ENCODE results near the gene BRDT.

Gene BRDT

DNA sequence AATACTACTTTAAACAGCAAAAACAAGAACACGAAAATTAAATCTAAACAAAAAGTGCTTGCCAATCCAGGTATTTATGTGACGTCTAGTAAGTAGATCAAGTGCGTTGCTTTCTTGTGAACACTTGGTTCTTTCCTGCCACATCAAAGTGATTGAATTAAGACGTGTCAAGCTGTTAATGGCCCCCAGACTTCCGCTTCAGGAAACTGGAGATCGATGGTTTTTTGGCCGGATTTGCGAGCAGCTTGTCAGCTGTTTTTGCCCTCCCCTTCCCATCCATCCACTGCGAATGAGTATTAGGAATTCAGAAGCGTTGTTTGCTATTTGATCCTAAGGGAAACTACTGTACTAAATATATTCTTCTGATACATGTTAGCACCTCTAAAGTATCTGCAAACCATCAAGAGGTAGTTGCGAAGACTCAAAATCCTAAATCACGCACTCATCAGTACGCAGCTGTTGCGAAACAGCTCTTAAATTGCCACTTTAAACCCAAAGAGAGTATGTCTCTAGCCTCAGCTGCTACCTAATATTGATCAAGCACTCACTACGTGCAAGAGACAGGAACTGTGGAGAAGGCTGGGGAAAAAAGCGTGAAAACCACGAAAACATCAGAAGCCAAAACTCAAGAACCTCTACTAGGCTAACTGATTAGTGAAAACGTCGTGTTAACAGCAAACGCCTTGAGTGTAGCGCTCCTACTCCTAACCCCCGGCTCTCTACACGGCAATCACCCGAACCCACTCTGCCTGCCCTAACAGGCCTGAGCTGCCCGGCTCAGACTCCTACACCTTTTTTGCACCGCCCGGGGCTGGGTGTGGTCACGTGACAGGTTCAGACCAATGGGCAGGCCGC is 473 bp upstream of the BRDT start:
- DNase-seq, result no peak
- H3K4me1 ChIP-seq (ENCODE audit: control insufficient read depth, insufficient read depth, low read depth, low read length), result no peaks in the 10 kb centered on the region
- H2BK15ac ChIP-seq (ENCODE audit: low read depth, poor library complexity, severe bottlenecking), result no peak overlapping the region
- no peak overlapping the region for H2AFZ ChIP-seq (ENCODE audit: low read depth, low read length)
- no peak overlapping the region for H4K91ac ChIP-seq (ENCODE audit: low read length)
- no peak overlapping the region for H3K23ac ChIP-seq (ENCODE audit: low read length in 2 of 2)
- H3K4ac ChIP-seq (ENCODE audit: low read depth in 1 of 2, low read length in 2 of 2), result no peak overlapping the region
- no peaks in the 10 kb centered on the region for H3K27me3 ChIP-seq (ENCODE audit: control insufficient read depth in 1 of 2, insufficient read depth in 1 of 2, low read length in 2 of 2)
- H4K8ac ChIP-seq (ENCODE audit: low read length), result no peak overlapping the region
- H3K27ac ChIP-seq (ENCODE audit: low read length, poor library complexity, severe bottlenecking), result no peak overlapping the region
- no peak overlapping the region for H3K4me3 ChIP-seq (ENCODE audit: insufficient read depth in 1 of 2, low read depth in 1 of 2, low read length in 2 of 2)
- H3K36me3 ChIP-seq (ENCODE audit: control insufficient read depth in 1 of 2, insufficient read depth in 2 of 2, low read depth in 1 of 2, low read length in 2 of 2), result no peaks in the 10 kb centered on the region
- H3K18ac ChIP-seq (ENCODE audit: low read depth in 1 of 2, low read length in 2 of 2), result no peak overlapping the region
- WGBS, result 88% methylated on average over 27 of the region's 29 CpGs
- H2BK12ac ChIP-seq (ENCODE audit: low read length in 2 of 2), result no peak overlapping the region
- no peak overlapping the region for H2BK5ac ChIP-seq (ENCODE audit: low read depth, low read length, poor library complexity, severe bottlenecking)
- no peak overlapping the region for H2BK120ac ChIP-seq (ENCODE audit: low read depth, low read length)
- no peak overlapping the region for H2AK5ac ChIP-seq (ENCODE audit: low read length, severe bottlenecking)
- no peaks in the 10 kb centered on the region for H3K79me1 ChIP-seq (replicated peaks; ENCODE audit: low read length, poor library complexity, severe bottlenecking)
- H3K14ac ChIP-seq (ENCODE audit: low read length in 2 of 2), result no peak overlapping the region
- no peak overlapping the region for H3K4me2 ChIP-seq (ENCODE audit: low read length, poor library complexity, severe bottlenecking)
- H3K9ac ChIP-seq (ENCODE audit: low read length), result no peak overlapping the region
- H3K9me3 ChIP-seq (ENCODE audit: control insufficient read depth, low read length), result no peaks in the 10 kb centered on the region

DNA sequence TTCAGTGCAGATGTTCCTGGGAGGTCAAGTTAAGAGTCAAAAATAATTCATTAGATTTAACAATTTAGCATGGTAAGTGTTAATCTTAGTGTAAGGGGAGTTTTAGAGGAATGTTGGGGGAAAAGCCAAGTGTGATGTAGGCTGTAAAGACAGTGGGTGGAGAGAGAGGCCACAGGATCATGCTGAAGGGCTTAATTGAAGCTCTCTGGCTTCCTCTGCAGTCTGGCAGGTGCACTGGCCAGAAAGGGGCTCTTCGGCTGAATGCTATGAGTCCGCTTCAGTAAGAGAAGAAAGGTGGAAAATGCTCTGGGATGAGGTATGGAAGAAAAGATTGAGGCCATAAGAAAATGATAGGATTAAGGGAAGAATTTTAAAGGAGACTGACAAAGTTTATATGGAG is 3.0 kb downstream of the BRDT start:
- DNase-seq, result no peak
- no peak overlapping the region for H3K9ac ChIP-seq (ENCODE audit: low read length)
- WGBS, result 78% methylated on average over 2 of the region's 2 CpGs

DNA sequence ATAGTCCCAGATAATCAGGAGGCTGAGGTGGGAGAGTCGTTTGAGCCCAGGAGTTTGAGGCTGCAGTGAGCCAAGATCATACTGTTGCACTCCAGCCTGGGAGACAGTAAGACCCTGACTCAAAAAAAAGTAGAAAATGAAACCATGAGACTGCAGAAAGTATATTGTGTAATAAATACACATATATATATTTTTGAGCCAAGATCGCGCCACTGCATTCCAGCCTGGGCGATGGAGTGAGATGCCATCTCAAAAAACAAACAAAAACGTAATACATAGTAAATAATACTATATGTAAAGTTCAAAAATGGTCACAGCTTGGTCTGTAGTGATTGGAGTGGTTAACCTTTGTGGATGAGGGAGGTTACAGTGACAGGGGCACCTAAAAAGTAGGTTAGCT is 9.7 kb downstream of the BRDT start:
- Histone ChIP-seq H4K8ac (ENCODE audit: low read length) (no peak overlapping the region), H3K23ac (ENCODE audit: low read length in 2 of 2) (no peak overlapping the region), H3K36me3 (ENCODE audit: control insufficient read depth in 1 of 2, insufficient read depth in 2 of 2, low read depth in 1 of 2, low read length in 2 of 2) (no peaks in the 10 kb centered on the region), H3K4me2 (ENCODE audit: low read length, poor library complexity, severe bottlenecking) (no peak overlapping the region), H2BK15ac (ENCODE audit: low read depth, poor library complexity, severe bottlenecking) (no peak overlapping the region), H3K14ac (ENCODE audit: low read length in 2 of 2) (no peak overlapping the region), H3K4me1 (ENCODE audit: control insufficient read depth, insufficient read depth, low read depth, low read length) (no peaks in the 10 kb centered on the region), H3K79me1 (replicated peaks; ENCODE audit: low read length, poor library complexity, severe bottlenecking) (no peaks in the 10 kb centered on the region), H4K91ac (ENCODE audit: low read length) (no peak overlapping the region), H2AFZ (ENCODE audit: low read depth, low read length) (no peak overlapping the region), H2BK5ac (ENCODE audit: low read depth, low read length, poor library complexity, severe bottlenecking) (no peak overlapping the region), H3K27me3 (ENCODE audit: control insufficient read depth in 1 of 2, insufficient read depth in 1 of 2, low read length in 2 of 2) (no peaks in the 10 kb centered on the region), H3K9me3 (ENCODE audit: control insufficient read depth, low read length) (no peaks in the 10 kb centered on the region), H3K4ac (ENCODE audit: low read depth in 1 of 2, low read length in 2 of 2) (no peak overlapping the region), H3K27ac (ENCODE audit: low read length, poor library complexity, severe bottlenecking) (no peak overlapping the region), H3K4me3 (ENCODE audit: insufficient read depth in 1 of 2, low read depth in 1 of 2, low read length in 2 of 2) (no peak overlapping the region), H2BK12ac (ENCODE audit: low read length in 2 of 2) (no peak overlapping the region), H3K9ac (ENCODE audit: low read length) (no peak overlapping the region), H2BK120ac (ENCODE audit: low read depth, low read length) (no peak overlapping the region), H2AK5ac (ENCODE audit: low read length, severe bottlenecking) (no peak overlapping the region), H3K18ac (ENCODE audit: low read depth in 1 of 2, low read length in 2 of 2) (no peak overlapping the region)
- WGBS, result 61% methylated on average over 2 of the region's 5 CpGs
- no peak for DNase-seq

More for the DNA sequence above, 3.0 kb downstream of the BRDT start:
- H2BK5ac ChIP-seq (ENCODE audit: low read depth, low read length, poor library complexity, severe bottlenecking), result no peak overlapping the region
- H2BK12ac ChIP-seq (ENCODE audit: low read length in 2 of 2), result no peak overlapping the region
- H3K4me3 ChIP-seq (ENCODE audit: insufficient read depth in 1 of 2, low read depth in 1 of 2, low read length in 2 of 2), result no peak overlapping the region
- H3K79me1 ChIP-seq (replicated peaks; ENCODE audit: low read length, poor library complexity, severe bottlenecking), result no peaks in the 10 kb centered on the region
- no peak overlapping the region for H3K27ac ChIP-seq (ENCODE audit: low read length, poor library complexity, severe bottlenecking)
- H3K4ac ChIP-seq (ENCODE audit: low read depth in 1 of 2, low read length in 2 of 2), result no peak overlapping the region
- H3K9me3 ChIP-seq (ENCODE audit: control insufficient read depth, low read length), result no peaks in the 10 kb centered on the region
- no peak overlapping the region for H3K4me2 ChIP-seq (ENCODE audit: low read length, poor library complexity, severe bottlenecking)
- no peak overlapping the region for H2BK15ac ChIP-seq (ENCODE audit: low read depth, poor library complexity, severe bottlenecking)
- H4K91ac ChIP-seq (ENCODE audit: low read length), result no peak overlapping the region
- no peak overlapping the region for H2BK120ac ChIP-seq (ENCODE audit: low read depth, low read length)
- H4K8ac ChIP-seq (ENCODE audit: low read length), result no peak overlapping the region
- no peaks in the 10 kb centered on the region for H3K4me1 ChIP-seq (ENCODE audit: control insufficient read depth, insufficient read depth, low read depth, low read length)
- H3K36me3 ChIP-seq (ENCODE audit: control insufficient read depth in 1 of 2, insufficient read depth in 2 of 2, low read depth in 1 of 2, low read length in 2 of 2), result no peaks in the 10 kb centered on the region
- H2AFZ ChIP-seq (ENCODE audit: low read depth, low read length), result no peak overlapping the region
- no peak overlapping the region for H3K23ac ChIP-seq (ENCODE audit: low read length in 2 of 2)
- H3K27me3 ChIP-seq (ENCODE audit: control insufficient read depth in 1 of 2, insufficient read depth in 1 of 2, low read length in 2 of 2), result no peaks in the 10 kb centered on the region
- H3K14ac ChIP-seq (ENCODE audit: low read length in 2 of 2), result no peak overlapping the region
- H2AK5ac ChIP-seq (ENCODE audit: low read length, severe bottlenecking), result no peak overlapping the region
- H3K18ac ChIP-seq (ENCODE audit: low read depth in 1 of 2, low read length in 2 of 2), result no peak overlapping the region

DNA sequence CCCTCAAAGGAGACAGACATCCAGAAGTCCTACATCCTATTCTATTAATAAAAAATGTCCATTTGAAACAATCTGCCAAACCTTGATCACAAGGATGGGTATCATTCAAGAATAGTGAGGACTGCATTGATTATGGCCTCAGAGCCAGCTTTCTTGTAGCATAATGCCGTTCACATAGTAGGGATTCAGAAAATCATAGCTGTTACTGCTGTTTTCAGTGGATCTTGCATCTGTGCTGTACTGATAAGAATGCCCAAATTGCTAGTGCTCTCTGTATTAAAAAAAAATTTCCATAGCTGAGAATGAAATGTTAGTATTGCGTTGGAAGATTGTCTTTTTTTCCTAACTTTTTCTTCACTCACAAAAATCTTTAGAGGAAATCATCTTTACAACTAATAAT is 19.1 kb downstream of the BRDT start:
- Histone ChIP-seq H4K8ac (ENCODE audit: low read length) (no peak overlapping the region), H3K36me3 (ENCODE audit: control insufficient read depth in 1 of 2, insufficient read depth in 2 of 2, low read depth in 1 of 2, low read length in 2 of 2) (no peaks in the 10 kb centered on the region), H3K14ac (ENCODE audit: low read length in 2 of 2) (no peak overlapping the region), H3K18ac (ENCODE audit: low read depth in 1 of 2, low read length in 2 of 2) (no peak overlapping the region), H3K79me1 (replicated peaks; ENCODE audit: low read length, poor library complexity, severe bottlenecking) (no peaks in the 10 kb centered on the region), H3K9me3 (ENCODE audit: control insufficient read depth, low read length) (no peaks in the 10 kb centered on the region), H3K23ac (ENCODE audit: low read length in 2 of 2) (no peak overlapping the region), H3K27me3 (ENCODE audit: control insufficient read depth in 1 of 2, insufficient read depth in 1 of 2, low read length in 2 of 2) (no peaks in the 10 kb centered on the region), H3K9ac (ENCODE audit: low read length) (no peak overlapping the region), H3K27ac (ENCODE audit: low read length, poor library complexity, severe bottlenecking) (no peak overlapping the region), H2BK12ac (ENCODE audit: low read length in 2 of 2) (no peak overlapping the region), H3K4me1 (ENCODE audit: control insufficient read depth, insufficient read depth, low read depth, low read length) (no peaks in the 10 kb centered on the region), H3K4me2 (ENCODE audit: low read length, poor library complexity, severe bottlenecking) (no peak overlapping the region), H2BK15ac (ENCODE audit: low read depth, poor library complexity, severe bottlenecking) (no peak overlapping the region), H2AK5ac (ENCODE audit: low read length, severe bottlenecking) (no peak overlapping the region), H3K4ac (ENCODE audit: low read depth in 1 of 2, low read length in 2 of 2) (no peak overlapping the region), H2AFZ (ENCODE audit: low read depth, low read length) (no peak overlapping the region), H3K4me3 (ENCODE audit: insufficient read depth in 1 of 2, low read depth in 1 of 2, low read length in 2 of 2) (no peak overlapping the region), H4K91ac (ENCODE audit: low read length) (no peak overlapping the region), H2BK5ac (ENCODE audit: low read depth, low read length, poor library complexity, severe bottlenecking) (no peak overlapping the region), H2BK120ac (ENCODE audit: low read depth, low read length) (no peak overlapping the region)
- no peak for DNase-seq
- whole genome bisulfite sequencing, result 86% methylated on average over 1 of the region's 2 CpGs

Measured in mesenchymal stem cell (in vitro differentiated cells and primary cell).